SH-SY5Y (cell line): ENCODE results near the gene YPEL2.

Source experiments
- GATA2 ChIP-seq: IDR thresholded peaks from 2 replicates; pipeline ENCODE4 v1.6.1; 2011; ENCODE audit warnings: mild to moderate bottlenecking, low read depth, low read length
- GATA3 ChIP-seq: IDR thresholded peaks from 2 replicates; pipeline ENCODE4 v1.6.1; 2011; ENCODE audit warnings: low read depth, mild to moderate bottlenecking, low read length, moderate library complexity

GRCh38 chr17:59300941-59301340 lies 30.5 kb upstream of the YPEL2 start:
- TF ChIP-seq GATA2: no peak
- no peak for TF ChIP-seq GATA3
